GM12873 (cell line): ENCODE data around the gene B4GALNT4.

ENCODE experiments used
- CTCF ChIP-seq: IDR thresholded peaks from 2 replicates; pipeline ENCODE4 v1.5.1; 2012; ENCODE audit warnings: low read depth, mild to moderate bottlenecking, moderate library complexity, low read length, control low read depth; ENCODE audit not compliant: insufficient read depth; ENCODE audit errors: missing control alignments

The B4GALNT4 gene

GRCh38 chr11:404551-405264 lies 35.4 kb downstream of the B4GALNT4 start:
- TF ChIP-seq CTCF, result no peak

DNA sequence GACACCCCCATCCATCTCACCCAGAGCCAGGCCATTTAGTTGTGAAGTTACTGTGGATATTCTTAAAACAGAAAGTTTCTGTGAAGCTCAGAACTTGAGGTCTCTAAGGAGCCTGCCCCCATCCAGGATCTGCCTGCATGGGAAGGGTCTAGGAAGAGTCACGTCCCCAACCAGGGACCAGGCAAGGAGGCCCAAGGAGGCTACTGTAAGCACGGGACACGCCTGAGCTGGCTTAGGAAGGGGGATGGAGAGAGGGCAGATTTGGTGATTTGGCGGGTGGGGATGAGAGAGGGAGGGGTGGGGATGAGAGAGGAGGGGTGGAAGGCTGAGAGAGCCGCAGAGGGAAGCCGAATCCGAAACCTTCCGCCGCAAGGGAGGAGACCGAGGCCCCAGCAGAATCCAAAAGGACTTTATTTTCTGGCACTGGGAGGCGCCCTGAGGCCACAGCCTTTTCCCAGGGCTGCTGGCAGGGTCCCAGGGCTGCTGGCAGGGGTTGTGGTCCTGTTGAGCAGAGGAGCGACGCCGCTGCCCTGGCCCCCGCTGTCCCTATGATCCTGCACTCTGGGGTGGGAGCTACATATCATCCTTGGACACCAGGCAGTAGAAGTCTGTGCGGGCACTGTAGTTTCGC lies 36.1 kb downstream of the B4GALNT4 start:
- TF ChIP-seq CTCF, result no peak

GRCh38 chr11:405954-406795 lies 36.9 kb downstream of the B4GALNT4 start:
- TF ChIP-seq CTCF, result no peak

DNA sequence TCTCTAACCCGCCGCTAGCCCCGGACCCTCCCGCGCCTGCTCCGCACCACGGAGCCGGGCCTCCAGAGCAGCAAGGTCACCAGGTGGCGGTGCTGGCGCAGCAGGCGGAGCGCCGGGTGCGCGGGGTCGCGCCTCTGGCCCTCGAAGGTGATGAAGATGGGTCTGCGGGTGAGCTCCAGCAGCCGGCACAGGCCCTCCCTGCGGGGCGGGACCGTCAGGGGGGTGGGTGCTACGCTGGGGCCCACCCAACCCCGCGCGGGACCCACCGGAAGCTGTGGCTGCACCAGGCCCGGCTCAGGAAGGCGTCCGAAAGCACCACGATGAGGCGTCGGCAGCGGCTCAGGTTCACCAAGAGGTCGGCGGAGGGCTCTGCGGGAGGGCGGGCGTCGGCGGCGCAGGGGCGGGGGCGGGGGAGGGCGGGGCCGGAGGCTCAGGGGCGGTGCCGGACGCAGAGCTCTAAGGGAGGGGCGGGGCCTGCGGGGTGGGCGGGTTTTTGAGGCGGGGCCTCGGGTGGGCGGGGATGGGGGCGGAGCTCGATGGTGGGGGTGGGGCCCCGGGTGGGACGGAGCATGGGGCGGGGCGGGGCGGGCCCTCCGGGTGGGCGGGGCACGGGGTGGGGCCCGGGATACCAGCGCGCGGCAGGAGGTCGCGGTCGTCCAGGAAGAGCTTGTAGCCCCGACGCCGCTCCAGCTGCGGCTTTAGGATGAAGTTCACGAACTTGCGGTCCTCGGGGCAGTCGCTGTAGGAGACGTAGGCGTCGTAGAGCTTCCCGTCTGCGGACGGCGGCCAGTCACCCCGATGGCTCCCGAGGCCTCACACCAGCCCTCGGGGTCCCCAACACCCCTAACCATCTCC lies 37.7 kb downstream of the B4GALNT4 start:
- TF ChIP-seq CTCF, result no peak

DNA sequence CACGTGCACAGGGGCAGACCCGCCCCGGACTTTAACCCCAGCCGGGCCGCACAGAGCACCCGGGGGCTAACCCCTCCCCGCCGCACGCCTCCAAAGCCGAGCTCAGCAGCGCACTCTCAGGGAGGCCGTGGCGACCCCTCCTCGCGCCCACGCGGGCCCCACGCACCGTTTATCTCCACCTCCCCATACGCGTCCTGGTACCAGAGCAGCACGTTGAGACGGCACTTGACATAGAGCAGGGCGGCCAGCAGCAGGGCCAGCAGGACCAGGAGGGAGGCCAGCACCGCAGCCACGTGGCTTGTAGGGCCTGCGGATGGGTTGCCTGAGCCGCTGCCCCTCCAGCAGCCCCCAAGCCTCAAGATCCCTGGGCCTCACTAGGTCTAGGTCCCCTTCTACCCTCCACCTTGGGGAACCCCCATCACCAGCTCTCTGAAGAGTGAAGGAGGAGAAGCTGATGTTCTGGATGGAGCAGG lies 38.4 kb downstream of the B4GALNT4 start:
- TF ChIP-seq CTCF, result no peak

DNA sequence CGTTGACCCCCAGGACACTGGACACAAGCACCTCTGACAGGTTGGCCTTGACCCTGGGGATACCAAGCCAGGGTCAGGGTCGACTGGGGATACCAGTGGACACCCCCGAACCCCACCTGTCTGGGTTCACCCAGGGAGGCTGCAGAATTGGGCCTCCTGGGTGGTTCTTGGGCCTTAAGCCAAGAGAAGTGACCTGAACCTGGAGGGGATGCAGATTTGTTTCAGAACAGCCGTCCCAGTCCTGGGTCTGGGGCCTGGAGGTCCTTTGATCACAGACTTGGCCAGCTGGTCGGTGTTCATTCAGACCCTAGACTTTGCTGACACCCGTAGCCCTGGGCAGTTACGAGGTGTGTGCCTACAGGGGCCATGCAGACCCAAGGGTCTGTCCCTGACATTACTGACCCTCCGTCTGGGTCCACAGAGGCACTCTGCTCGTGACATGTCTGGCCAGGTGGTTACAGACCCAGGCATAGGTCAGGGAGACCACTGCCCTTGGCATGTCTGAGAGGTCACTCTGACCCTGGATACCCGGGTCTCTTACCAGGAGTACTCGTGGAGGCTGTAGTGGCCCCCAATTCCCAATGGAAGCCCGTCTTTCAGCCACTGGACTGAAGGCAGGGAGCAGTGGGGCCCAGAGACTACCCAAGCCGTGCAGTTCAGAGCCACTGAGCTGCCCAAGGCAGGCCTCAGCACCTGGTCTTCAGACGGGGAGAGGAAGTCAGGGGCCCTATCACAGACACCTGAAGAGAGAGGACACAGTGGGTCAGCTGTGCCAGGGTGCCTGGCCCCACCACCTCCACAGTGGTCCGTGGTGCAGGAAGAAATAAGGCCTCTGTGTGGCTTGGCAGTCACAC lies 39.1 kb downstream of the B4GALNT4 start:
- no peak for TF ChIP-seq CTCF
